Erythroblast (primary cell): Measurements from ENCODE around the gene ATG101.

ENCODE experiments used
- GATA1 ChIP-seq: IDR thresholded peaks from 2 replicates; pipeline ENCODE4 v1.6.1; 2011; ENCODE audit warnings: low read depth, mild to moderate bottlenecking, control low read depth, low read length, moderate library complexity
- POLR2A ChIP-seq: IDR thresholded peaks from 2 replicates; pipeline ENCODE4 v1.6.1; 2011; ENCODE audit warnings: mild to moderate bottlenecking, low read length

DNA sequence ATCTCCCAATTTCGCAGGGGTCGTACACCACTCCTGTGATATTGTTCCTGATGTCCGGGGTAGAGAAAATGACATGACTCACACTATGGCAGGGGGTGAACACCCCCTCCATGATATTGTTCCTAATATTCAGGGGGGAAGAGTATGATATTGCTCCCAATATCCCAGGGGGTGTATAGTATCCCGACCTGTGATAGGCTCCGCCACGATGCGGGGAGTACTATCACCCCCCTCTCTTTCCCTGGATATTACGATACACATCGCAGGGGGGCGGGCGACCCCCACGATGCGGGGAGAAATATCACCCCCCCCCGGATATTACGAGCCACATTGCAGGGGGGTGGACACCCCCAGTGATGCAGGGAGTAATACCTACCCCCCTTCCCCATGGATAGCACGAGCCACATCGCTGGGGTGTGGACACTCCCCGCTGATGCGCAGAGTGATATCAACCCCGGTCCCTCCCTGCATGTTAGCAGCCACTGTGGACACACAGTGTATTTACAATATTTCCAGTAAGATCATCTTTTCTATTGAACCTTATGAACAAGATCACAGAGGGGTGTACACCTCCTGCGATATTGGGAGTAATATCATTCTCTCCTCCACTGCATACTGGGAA, 27.4 kb downstream of the ATG101 start:
- no peak for TF ChIP-seq POLR2A
- no peak for TF ChIP-seq GATA1
